Caco-2 (cell line): ENCODE results near the gene CTU1. TPM values are rescaled to one million over a fixed set of nuclear protein-coding genes. Genes with fewer than 3 reads are reported as not detected.

Experiments
- BruUV-seq: library from RNA; stranded (reverse); fragments of 400-500 nt; replicated peaks from 2 replicates; lab custom pipeline; 2021; lab: Mats Ljungman, UMichigan
- CTCF ChIA-PET: fragments of 300-600 bp; sonication (Branson Sonifier 250); formaldehyde crosslinking; loops from one replicate; lab custom pipeline; 2022; ENCODE audit warnings: antibody characterized with exemption; lab: Charles Lee
- POLR2A ChIA-PET: fragments of 300-600 bp; sonication (Branson Sonifier 250); formaldehyde crosslinking; loops from one replicate; lab custom pipeline; 2022; ENCODE audit warnings: antibody characterized with exemption; lab: Charles Lee
- DNase-seq, 2 experiments: peaks; one replicate each; pipeline versions ENCODE4 v3.0.0 to v3.0.0-alpha.2; 2020 to 2022
- H3K27me3 ChIP-seq: replicated peaks from 2 replicates; pipeline ENCODE4 v1.6.0; 2011; ENCODE audit warnings: low read length; ENCODE audit not compliant: control insufficient read depth, insufficient read depth
- H3K36me3 ChIP-seq: 2 replicates; pipeline ENCODE4 v1.5.1; 2011; ENCODE audit warnings: low read length; ENCODE audit not compliant: control insufficient read depth, insufficient read depth
- H3K4me1 ChIP-seq: fragments of 250-450 bp; sonication (Bioruptor Pico); 2 replicates; pipeline ENCODE4 v1.5.1; 2020; ENCODE audit warnings: mild to moderate bottlenecking
- H3K4me3 ChIP-seq: 2 replicates; pipeline ENCODE4 v1.5.1; 2011; ENCODE audit warnings: low read depth, mild to moderate bottlenecking, control low read depth, low read length
- H3K9me3 ChIP-seq: fragments of 250-450 bp; sonication (Bioruptor Pico); 2 replicates; pipeline ENCODE4 v1.5.1; 2020; ENCODE audit warnings: mild to moderate bottlenecking, moderate library complexity
- H3K27ac Mint-ChIP-seq: one replicate; pipeline ENCODE4 v1.8.0; 2022; ENCODE audit warnings: mixed read lengths; ENCODE audit not compliant: unreplicated experiment
- H3K27me3 Mint-ChIP-seq: one replicate; pipeline ENCODE4 v1.8.0; 2022; ENCODE audit warnings: mixed read lengths; ENCODE audit not compliant: insufficient read depth, unreplicated experiment
- H3K36me3 Mint-ChIP-seq: one replicate; pipeline ENCODE4 v1.8.0; 2022; ENCODE audit warnings: mild to moderate bottlenecking, mixed read lengths; ENCODE audit not compliant: insufficient read depth, unreplicated experiment
- H3K4me1 Mint-ChIP-seq: one replicate; pipeline ENCODE4 v1.8.0; 2022; ENCODE audit warnings: low read depth, mixed read lengths; ENCODE audit not compliant: unreplicated experiment
- H3K4me3 Mint-ChIP-seq: one replicate; pipeline ENCODE4 v1.8.0; 2022; ENCODE audit warnings: mild to moderate bottlenecking, moderate library complexity, mixed read lengths; ENCODE audit not compliant: unreplicated experiment
- H3K9me3 Mint-ChIP-seq: one replicate; pipeline ENCODE4 v1.8.0; 2022; ENCODE audit warnings: mixed read lengths; ENCODE audit not compliant: unreplicated experiment
- intact Hi-C: fragments of 100-400 bp; cut with micrococcal nuclease; formaldehyde crosslinking; loops from one replicate; pipeline ENCODE4 v1.10.0; 2022; ENCODE audit not compliant: unreplicated experiment
- total RNA-seq: library from RNA; stranded (reverse); gene quantifications from 2 replicates; pipeline ENCODE4 v1.2.3, GENCODE V29; 2022
- TF ChIP-seq, protein P1 (sequence below), 2 experiments: fragments of 200-600 bp in 1 of 2; IDR thresholded peaks; 1 replicate in 1 of 2; 2 replicates in 1 of 2; pipeline versions ENCODE4 v1.5.1 to v1.8.0; 2011 to 2022; ENCODE audit warnings: antibody characterized with exemption in 1 of 2, control low read depth in 1 of 2, inconsistent platforms in 1 of 2, low read depth in 1 of 2, low read length in 1 of 2, mild to moderate bottlenecking in 1 of 2, moderate library complexity in 1 of 2; ENCODE audit not compliant: insufficient read depth in 1 of 2, severe bottlenecking in 1 of 2, unreplicated experiment in 1 of 2

CTU1 gene
- total RNA-seq, 1 experiment from 2014 or later = 8.1 TPM

DNA sequence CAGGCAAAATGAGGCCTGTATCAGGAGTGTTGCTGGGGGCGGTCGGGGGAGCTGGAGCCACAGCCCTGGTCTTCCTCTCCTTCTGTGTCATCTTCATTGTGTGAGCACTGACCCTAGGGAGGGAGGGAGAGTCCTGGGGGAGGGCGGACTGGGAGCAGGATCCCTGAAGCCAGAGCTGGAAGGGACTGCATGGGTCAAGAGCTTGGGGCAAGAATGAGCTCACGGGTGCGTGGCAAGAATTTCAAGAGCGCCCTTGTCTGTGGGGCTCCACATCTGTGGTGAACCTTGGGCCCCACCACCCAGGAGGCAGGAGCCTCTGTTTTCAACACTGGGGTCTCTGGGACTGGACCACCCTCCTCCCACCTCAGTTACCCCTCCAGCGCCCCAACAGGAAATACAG, 38.5 kb upstream of the CTU1 start:
- H3K9me3 Mint-ChIP-seq = peaks cover 10% of the 10 kb centered on the region
- Histone ChIP-seq H3K9me3 (no peaks in the 10 kb centered on the region), H3K27me3 (no peaks in the 10 kb centered on the region), H3K4me1 (no peaks in the 10 kb centered on the region), H3K36me3 (no peaks in the 10 kb centered on the region), H3K4me3 (no peak overlapping the region)
- ChIA-PET POLR2A (no interaction called here), CTCF (no interaction called here)
- TF ChIP-seq, protein P1, sequence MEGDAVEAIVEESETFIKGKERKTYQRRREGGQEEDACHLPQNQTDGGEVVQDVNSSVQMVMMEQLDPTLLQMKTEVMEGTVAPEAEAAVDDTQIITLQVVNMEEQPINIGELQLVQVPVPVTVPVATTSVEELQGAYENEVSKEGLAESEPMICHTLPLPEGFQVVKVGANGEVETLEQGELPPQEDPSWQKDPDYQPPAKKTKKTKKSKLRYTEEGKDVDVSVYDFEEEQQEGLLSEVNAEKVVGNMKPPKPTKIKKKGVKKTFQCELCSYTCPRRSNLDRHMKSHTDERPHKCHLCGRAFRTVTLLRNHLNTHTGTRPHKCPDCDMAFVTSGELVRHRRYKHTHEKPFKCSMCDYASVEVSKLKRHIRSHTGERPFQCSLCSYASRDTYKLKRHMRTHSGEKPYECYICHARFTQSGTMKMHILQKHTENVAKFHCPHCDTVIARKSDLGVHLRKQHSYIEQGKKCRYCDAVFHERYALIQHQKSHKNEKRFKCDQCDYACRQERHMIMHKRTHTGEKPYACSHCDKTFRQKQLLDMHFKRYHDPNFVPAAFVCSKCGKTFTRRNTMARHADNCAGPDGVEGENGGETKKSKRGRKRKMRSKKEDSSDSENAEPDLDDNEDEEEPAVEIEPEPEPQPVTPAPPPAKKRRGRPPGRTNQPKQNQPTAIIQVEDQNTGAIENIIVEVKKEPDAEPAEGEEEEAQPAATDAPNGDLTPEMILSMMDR (IDR thresholded peaks at IDR 0.05; ENCODE audit: insufficient read depth in 1 of 2, low read depth in 1 of 2, low read length in 1 of 2, severe bottlenecking in 1 of 2, unreplicated experiment in 1 of 2) = no peak
- no TSS peak for BruUV-seq
- no peak overlapping the region for H3K27ac Mint-ChIP-seq
- no peaks in the 10 kb centered on the region for H3K4me1 Mint-ChIP-seq
- DNase-seq = no peak
- no peak overlapping the region for H3K4me3 Mint-ChIP-seq
- intact Hi-C loops = no loop called here
- no peaks in the 10 kb centered on the region for H3K36me3 Mint-ChIP-seq
- H3K27me3 Mint-ChIP-seq = peaks cover 19% of the 10 kb centered on the region

DNA sequence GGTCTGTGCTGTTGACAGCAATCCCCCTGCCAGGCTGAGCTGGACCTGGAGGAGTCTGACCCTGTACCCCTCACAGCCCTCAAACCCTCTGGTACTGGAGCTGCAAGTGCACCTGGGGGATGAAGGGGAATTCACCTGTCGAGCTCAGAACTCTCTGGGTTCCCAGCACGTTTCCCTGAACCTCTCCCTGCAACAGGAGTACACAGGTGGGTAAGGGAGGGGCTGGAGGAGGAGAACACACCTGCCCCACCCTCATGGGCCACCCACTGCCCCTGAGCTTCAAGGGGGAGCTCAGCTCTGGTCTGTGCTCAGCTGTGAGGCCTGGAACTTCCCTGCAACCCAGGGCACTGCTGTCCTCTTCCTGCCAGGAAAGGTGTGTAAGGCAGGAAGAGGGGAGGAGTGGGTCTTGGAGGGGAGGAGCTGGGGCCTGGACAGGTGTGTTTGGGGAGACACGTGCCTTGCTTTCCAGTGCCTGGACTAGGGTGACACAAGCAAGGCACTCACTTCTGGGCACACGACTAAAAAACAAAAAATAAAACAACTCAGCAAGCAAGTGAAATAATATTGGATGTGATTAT, 37.8 kb upstream of the CTU1 start:
- no peaks in the 10 kb centered on the region for H3K4me1 ChIP-seq
- H3K27me3 ChIP-seq = no peaks in the 10 kb centered on the region
- H3K9me3 ChIP-seq = no peaks in the 10 kb centered on the region
- POLR2A ChIA-PET = no interaction called here
- H3K4me3 Mint-ChIP-seq = no peak overlapping the region
- no TSS peak for BruUV-seq
- peaks cover 9% of the 10 kb centered on the region for H3K9me3 Mint-ChIP-seq
- DNase-seq = no peak
- no peak overlapping the region for H3K4me3 ChIP-seq
- intact Hi-C loops = no loop called here
- TF ChIP-seq, protein P1 (IDR thresholded peaks at IDR 0.05; ENCODE audit: insufficient read depth in 1 of 2, low read depth in 1 of 2, low read length in 1 of 2, severe bottlenecking in 1 of 2, unreplicated experiment in 1 of 2) = no peak
- no peak overlapping the region for H3K27ac Mint-ChIP-seq
- no peaks in the 10 kb centered on the region for H3K36me3 Mint-ChIP-seq
- CTCF ChIA-PET = no interaction called here
- H3K4me1 Mint-ChIP-seq = no peaks in the 10 kb centered on the region
- H3K27me3 Mint-ChIP-seq = peaks cover 15% of the 10 kb centered on the region
- no peaks in the 10 kb centered on the region for H3K36me3 ChIP-seq

DNA sequence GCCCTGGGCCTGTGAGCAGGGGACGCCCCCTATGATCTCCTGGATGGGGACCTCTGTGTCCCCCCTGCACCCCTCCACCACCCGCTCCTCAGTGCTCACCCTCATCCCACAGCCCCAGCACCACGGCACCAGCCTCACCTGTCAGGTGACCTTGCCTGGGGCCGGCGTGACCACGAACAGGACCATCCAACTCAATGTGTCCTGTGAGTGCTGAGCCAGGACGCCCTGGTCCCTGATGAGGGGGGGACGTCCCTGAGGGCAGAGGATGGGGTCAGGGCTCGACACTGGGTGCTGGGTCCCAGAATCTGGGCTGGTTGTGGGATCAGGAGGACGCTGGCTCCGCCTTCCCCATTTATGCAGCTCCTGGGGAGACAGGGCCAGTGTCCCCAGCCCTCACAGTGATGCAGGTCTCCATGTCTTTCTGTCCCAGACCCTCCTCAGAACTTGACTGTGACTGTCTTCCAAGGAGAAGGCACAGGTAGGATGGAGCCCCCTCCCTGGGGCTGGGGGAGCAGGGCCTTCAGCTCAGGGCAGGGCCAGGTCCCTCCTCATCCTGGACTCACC, 36.4 kb upstream of the CTU1 start:
- Histone ChIP-seq H3K36me3 (no peaks in the 10 kb centered on the region), H3K27me3 (no peaks in the 10 kb centered on the region), H3K9me3 (no peaks in the 10 kb centered on the region), H3K4me1 (no peaks in the 10 kb centered on the region), H3K4me3 (no peak overlapping the region)
- Mint-ChIP-seq H3K27ac (no peak overlapping the region), H3K4me1 (no peaks in the 10 kb centered on the region), H3K9me3 (no peaks in the 10 kb centered on the region), H3K4me3 (no peak overlapping the region), H3K27me3 (peaks cover 18% of the 10 kb centered on the region), H3K36me3 (no peaks in the 10 kb centered on the region)
- ChIA-PET CTCF (no interaction called here), POLR2A (no interaction called here)
- intact Hi-C loops = no loop called here
- no peak for DNase-seq
- TF ChIP-seq, protein P1 (IDR thresholded peaks at IDR 0.05; ENCODE audit: insufficient read depth in 1 of 2, low read depth in 1 of 2, low read length in 1 of 2, severe bottlenecking in 1 of 2, unreplicated experiment in 1 of 2) = no peak
- no TSS peak for BruUV-seq
